OCI-LY3 (cell line): Measurements from ENCODE around the gene POLRMT.
"Not testable (repeated sequence)": the region's sequence is repeated elsewhere in the genome, so short reads cannot be mapped to it uniquely, and the experiment has no call there.

Experiments
- H2AFZ ChIP-seq: fragments of 200-600, 300-600 bp; shearing (Covaris generic); 2 replicates; pipeline ENCODE4 v1.6.0; 2014; ENCODE audit warnings: antibody characterized with exemption, low read depth, low read length
- H3K27ac ChIP-seq: fragments of 200-600, 300-600 bp; sonication (generic); 2 replicates; pipeline ENCODE4 v1.5.1; 2014; ENCODE audit warnings: mild to moderate bottlenecking, low read length, moderate library complexity, mixed read lengths
- H3K27me3 ChIP-seq: fragments of 200-600, 300-600 bp; sonication (generic); 2 replicates; pipeline ENCODE4 v1.6.1; 2014; ENCODE audit warnings: low read depth, low read length, mixed read lengths
- H3K36me3 ChIP-seq: fragments of 200-600, 300-600 bp; sonication (generic); replicated peaks from 2 replicates; pipeline ENCODE3; 2014; ENCODE audit warnings: low read depth, low read length, mixed read lengths
- H3K4me1 ChIP-seq: fragments of 300-600, 200-600 bp; sonication (generic); 2 replicates; pipeline ENCODE4 v1.6.1; 2014; ENCODE audit warnings: low read length, mixed read lengths
- H3K4me2 ChIP-seq: fragments of 200-600, 300-600 bp; sonication (generic); 2 replicates; pipeline ENCODE4 v1.6.1; 2014; ENCODE audit warnings: low read length, mixed read lengths
- H3K4me3 ChIP-seq: fragments of 300-600, 200-600 bp; sonication (generic); 2 replicates; pipeline ENCODE4 v1.5.1; 2014; ENCODE audit warnings: antibody characterized with exemption, mild to moderate bottlenecking, low read length, moderate library complexity
- H3K79me2 ChIP-seq: fragments of 300-600, 200-600 bp; shearing (Covaris generic); 2 replicates; pipeline ENCODE4 v1.6.1; 2014; ENCODE audit warnings: mild to moderate bottlenecking, low read length, mixed read lengths
- H3K9ac ChIP-seq: fragments of 300-600, 200-600 bp; shearing (Covaris generic); 2 replicates; pipeline ENCODE4 v1.6.0; 2014; ENCODE audit warnings: mild to moderate bottlenecking, low read length, moderate library complexity
- H3K9me3 ChIP-seq: fragments of 200-600, 300-600 bp; shearing (Covaris generic); 2 replicates; pipeline ENCODE4 v1.6.1; 2014; ENCODE audit warnings: low read length, mixed read lengths; ENCODE audit not compliant: insufficient read depth
- H4K20me1 ChIP-seq: fragments of 200-600, 300-600 bp; sonication (generic); 2 replicates; pipeline ENCODE4 v1.6.1; 2016; ENCODE audit warnings: low read length, mixed read lengths; ENCODE audit not compliant: insufficient read depth
- EZH2phosphoT487 ChIP-seq: fragments of 200-600 bp; shearing (Covaris generic); IDR thresholded peaks from 2 replicates; pipeline ENCODE4 v1.6.1; 2018; ENCODE audit warnings: antibody characterized with exemption, mixed run types, low read depth
- TF ChIP-seq, protein P1 (sequence below): fragments of 200-600, 300-600 bp; sonication (generic); IDR thresholded peaks from 2 replicates; pipeline ENCODE4 v1.5.1; 2014; ENCODE audit warnings: antibody characterized with exemption, low read length, low read depth

Gene POLRMT

DNA sequence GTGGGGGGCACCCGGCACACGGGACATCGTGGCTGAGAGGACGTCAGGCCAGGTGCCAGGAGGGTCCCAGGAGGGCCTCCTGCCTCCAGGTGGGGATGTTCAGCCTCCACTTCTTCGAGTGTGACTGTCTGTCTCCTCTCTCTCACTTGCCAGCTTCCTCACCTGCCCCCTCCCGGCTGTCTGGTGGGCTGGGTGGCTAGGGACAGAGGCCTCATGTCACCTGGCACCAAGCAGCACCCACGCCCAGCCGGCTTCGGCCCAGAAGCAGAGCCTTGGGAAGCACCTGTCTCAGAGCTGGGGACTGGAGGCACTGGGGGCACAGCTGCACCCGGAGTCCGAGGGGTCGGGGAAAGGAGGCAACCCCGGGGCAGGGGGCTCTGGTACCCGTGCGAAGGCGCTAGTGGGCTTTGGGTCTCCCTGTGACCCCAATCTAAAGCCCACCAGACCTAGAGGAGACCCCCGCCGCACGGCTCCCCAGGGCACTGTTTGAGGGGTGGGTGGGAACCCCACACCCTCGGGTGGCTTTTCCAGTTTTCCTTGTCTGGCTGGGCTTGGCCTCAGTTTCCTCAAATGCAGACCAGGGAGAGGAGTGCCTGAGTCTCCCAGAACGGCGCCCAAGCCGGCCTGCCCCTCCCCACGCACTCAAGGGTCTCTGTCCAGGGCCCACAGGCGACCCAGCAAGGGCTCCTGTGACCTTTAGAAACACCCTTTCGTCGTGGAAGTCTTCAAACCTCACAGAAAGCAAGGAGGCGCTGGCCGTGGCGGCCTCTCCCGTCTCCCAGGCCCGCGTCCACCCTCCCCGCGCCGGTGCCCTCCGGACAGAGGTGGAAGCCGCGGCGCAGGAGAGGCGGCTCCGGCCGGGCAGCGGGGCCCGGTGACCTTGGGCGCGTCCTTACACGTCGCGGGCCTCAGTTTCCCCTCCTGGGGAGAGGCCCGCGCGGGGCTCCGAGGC is 44.3 kb downstream of the POLRMT start:
- no peak for TF ChIP-seq EZH2phosphoT487
- TF ChIP-seq, protein P1, sequence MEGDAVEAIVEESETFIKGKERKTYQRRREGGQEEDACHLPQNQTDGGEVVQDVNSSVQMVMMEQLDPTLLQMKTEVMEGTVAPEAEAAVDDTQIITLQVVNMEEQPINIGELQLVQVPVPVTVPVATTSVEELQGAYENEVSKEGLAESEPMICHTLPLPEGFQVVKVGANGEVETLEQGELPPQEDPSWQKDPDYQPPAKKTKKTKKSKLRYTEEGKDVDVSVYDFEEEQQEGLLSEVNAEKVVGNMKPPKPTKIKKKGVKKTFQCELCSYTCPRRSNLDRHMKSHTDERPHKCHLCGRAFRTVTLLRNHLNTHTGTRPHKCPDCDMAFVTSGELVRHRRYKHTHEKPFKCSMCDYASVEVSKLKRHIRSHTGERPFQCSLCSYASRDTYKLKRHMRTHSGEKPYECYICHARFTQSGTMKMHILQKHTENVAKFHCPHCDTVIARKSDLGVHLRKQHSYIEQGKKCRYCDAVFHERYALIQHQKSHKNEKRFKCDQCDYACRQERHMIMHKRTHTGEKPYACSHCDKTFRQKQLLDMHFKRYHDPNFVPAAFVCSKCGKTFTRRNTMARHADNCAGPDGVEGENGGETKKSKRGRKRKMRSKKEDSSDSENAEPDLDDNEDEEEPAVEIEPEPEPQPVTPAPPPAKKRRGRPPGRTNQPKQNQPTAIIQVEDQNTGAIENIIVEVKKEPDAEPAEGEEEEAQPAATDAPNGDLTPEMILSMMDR: no peak
- no peak overlapping the region for H3K4me3 ChIP-seq
- no peaks in the 10 kb centered on the region for H3K27me3 ChIP-seq
- no peak overlapping the region for H2AFZ ChIP-seq
- H4K20me1 ChIP-seq: peaks cover 9% of the 10 kb centered on the region
- H3K4me1 ChIP-seq: no peaks in the 10 kb centered on the region
- no peak overlapping the region for H3K27ac ChIP-seq
- no peaks in the 10 kb centered on the region for H3K36me3 ChIP-seq
- no peaks in the 10 kb centered on the region for H3K9me3 ChIP-seq
- H3K9ac ChIP-seq: no peak overlapping the region
- no peaks in the 10 kb centered on the region for H3K79me2 ChIP-seq
- no peak overlapping the region for H3K4me2 ChIP-seq

DNA sequence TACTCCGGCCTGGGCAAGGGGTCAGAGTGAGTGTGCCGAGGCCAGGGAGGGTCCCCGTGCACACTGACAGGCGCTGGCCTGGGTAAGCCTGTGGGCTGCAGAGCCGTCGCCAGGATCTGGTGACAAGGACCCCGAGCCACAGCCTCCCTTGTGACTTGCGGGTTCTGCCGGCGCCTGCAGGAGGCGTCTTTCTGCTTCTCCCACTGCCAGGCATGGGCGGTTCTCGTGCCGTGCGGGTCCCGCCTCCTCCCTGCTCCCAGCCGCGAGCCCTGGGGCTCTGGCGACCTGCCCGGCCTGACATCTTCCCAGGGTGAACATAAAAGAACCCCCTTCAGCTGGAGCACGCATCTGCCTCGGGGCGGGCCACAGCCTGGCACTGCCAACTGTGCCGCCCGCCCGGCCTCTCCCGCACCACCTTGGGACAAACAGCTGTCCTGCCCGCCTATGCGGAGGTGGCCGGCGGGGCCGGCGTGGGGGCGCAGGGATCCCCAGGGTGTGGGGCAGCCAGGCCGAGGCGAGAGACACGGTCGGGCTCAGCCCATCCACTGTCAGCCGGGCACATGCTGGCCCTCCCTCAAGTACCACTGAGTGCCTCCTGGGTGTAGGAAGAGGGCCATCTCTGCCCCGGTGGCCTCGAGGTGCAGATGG is 45.1 kb downstream of the POLRMT start:
- Histone ChIP-seq H3K9me3 (no peaks in the 10 kb centered on the region), H3K4me2 (0 out of 2 replicates have a peak overlapping the region, but pooled peaks have one; percentile 10), H3K4me3 (no peak overlapping the region), H3K79me2 (no peaks in the 10 kb centered on the region), H2AFZ (no peak overlapping the region), H3K36me3 (peaks cover 4% of the 10 kb centered on the region), H3K4me1 (no peaks in the 10 kb centered on the region), H3K27ac (no peak overlapping the region), H4K20me1 (peaks cover 16% of the 10 kb centered on the region), H3K27me3 (no peaks in the 10 kb centered on the region), H3K9ac (no peak overlapping the region)
- TF ChIP-seq, protein P1: peak; percentile 21; the same call in 1 of the 2 replicates
- TF ChIP-seq EZH2phosphoT487: no peak

- Histone ChIP-seq H3K27ac (no peak overlapping the region), H3K4me2 (no peak overlapping the region), H2AFZ (no peak overlapping the region), H4K20me1 (peaks cover 16% of the 10 kb centered on the region), H3K27me3 (no peaks in the 10 kb centered on the region), H3K9ac (no peak overlapping the region), H3K4me1 (no peaks in the 10 kb centered on the region), H3K79me2 (no peaks in the 10 kb centered on the region), H3K9me3 (no peaks in the 10 kb centered on the region), H3K36me3 (peaks cover 17% of the 10 kb centered on the region), H3K4me3 (no peak overlapping the region)
- TF ChIP-seq, protein P1: no peak
- TF ChIP-seq EZH2phosphoT487: no peak
Measured at GRCh38 chr19:585551-586110, 47.7 kb downstream of the POLRMT start.

DNA sequence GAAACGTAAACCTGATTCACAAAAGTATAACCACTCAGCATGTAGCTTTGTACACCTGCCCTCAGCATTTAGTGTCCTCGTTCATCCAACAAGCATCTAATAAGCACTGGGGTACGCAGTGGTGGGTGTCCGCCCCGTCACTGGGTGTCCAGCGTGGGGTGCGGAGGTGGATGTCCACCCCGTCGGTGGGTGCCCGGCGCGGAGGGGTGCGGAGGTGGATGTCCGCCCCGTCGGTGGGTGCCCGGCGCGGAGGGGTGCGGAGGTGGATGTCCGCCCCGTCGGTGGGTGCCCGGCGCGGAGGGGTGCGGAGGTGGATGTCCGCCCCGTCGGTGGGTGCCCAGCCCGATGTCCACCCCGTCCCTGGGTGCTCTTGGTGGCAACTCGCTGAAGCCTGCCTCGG is 48.2 kb downstream of the POLRMT start:
- H3K36me3 ChIP-seq: peaks cover 18% of the 10 kb centered on the region
- not testable (repeated sequence) for H3K9me3 ChIP-seq, H3K4me2 ChIP-seq, H3K27me3 ChIP-seq, H3K27ac ChIP-seq, H3K4me1 ChIP-seq, H3K4me3 ChIP-seq, H3K79me2 ChIP-seq, H3K9ac ChIP-seq, H2AFZ ChIP-seq
- H4K20me1 ChIP-seq: peaks cover 20% of the 10 kb centered on the region
